NOMO-1 treated with DMSO at 0.1 percent for 48 hours (cell line): ENCODE results near the gene PSPH.
"Not testable (repeated sequence)": the region's sequence is repeated elsewhere in the genome, so short reads cannot be mapped to it uniquely, and the experiment has no call there.

ENCODE experiments used
- DNase-seq: peaks from one replicate; lab custom pipeline; 2025; ENCODE audit not compliant: unreplicated experiment; lab: John Stamatoyannopoulos, UW

PSPH gene

GRCh38 chr7:56051339-56052191 lies at the start of gene PSPH, which contains the start of gene CCT6A:
PSPH (minus strand) TSS chr7:56051444; CDS start chr7:56021212, 30,232 bp downstream.
CCT6A (plus strand) TSS chr7:56051765; CDS start chr7:56051849, 84 bp downstream.
- DNase-seq = peak; percentile 93

DNA sequence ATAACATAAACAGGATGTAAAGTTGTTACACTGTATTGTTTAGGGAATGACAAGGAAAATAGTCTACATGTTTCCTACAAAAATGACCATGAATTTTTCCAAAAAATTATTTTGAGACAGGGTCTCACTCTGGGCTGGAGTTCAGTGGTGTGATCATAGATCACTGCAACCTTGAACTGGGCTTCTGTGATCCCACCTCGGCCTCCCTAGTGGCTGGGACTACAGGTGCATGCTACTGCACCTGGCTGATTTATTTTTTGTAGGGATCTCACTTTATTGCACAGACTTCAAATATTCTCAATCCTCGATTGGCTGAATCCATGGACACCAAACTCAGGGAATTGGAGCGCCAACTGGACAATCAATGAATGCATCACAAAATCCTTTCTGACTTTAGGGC lies 48.4 kb upstream of the PSPH start:
- no peak for DNase-seq

GRCh38 chr7:56098187-56099008 lies 47.2 kb upstream of the PSPH start:
- DNase-seq = not testable (repeated sequence)

GRCh38 chr7:56097700-56098099 lies 46.5 kb upstream of the PSPH start:
- no peak for DNase-seq

- no peak for DNase-seq
These were observed 41.7 kb upstream of the PSPH start, which contains the start of gene PHKG1 for GRCh38 chr7:56092789-56093531. PHKG1 (minus strand) TSS chr7:56092952; CDS start chr7:56088941, 4,011 bp downstream.

GRCh38 chr7:56092388-56092787 lies 41.1 kb upstream of the PSPH start:
- DNase-seq = not testable (repeated sequence)

DNA sequence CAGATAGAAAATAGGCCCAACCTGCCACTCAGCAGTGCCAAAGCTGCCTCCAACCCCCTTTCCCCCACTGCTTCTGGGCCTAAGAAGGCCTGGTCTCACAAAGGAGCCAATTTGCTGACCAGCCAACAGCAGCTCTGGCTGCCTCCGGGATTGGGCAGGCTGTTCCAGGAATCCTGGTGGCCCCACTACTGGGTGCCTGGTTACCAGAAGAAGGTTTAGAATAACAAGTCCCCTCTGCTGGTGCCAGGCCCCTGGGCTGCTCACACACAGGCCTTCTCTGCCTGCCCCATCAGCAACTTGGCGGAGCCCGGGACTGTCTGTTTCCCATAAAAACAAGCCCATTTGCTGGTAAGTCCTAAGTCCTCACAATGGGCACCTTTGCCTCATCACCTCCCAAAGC lies 40.3 kb upstream of the PSPH start:
- DNase-seq = no peak

GRCh38 chr7:56087445-56087844 lies 36.2 kb upstream of the PSPH start:
- no peak for DNase-seq

DNA sequence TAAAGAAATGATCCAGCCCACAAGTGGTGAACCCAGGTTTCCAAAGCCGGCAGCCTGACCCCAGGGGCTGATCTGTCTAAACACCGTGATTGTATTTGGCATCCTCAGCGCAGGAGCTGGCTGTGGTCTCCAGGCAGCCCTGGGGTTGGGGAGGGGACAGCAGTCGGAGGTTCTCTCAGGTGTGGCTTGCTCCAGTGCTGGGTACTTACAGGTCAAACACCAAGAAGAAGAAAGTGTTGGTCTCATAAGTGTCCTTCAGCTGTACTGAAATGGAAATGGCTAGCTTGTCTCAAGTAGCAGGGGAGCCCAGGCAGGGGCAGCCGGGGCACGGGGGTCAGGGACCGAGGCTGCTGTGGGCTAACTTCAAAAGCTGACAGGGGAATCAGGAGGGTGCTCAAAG lies 35.5 kb upstream of the PSPH start:
- DNase-seq = no peak

DNA sequence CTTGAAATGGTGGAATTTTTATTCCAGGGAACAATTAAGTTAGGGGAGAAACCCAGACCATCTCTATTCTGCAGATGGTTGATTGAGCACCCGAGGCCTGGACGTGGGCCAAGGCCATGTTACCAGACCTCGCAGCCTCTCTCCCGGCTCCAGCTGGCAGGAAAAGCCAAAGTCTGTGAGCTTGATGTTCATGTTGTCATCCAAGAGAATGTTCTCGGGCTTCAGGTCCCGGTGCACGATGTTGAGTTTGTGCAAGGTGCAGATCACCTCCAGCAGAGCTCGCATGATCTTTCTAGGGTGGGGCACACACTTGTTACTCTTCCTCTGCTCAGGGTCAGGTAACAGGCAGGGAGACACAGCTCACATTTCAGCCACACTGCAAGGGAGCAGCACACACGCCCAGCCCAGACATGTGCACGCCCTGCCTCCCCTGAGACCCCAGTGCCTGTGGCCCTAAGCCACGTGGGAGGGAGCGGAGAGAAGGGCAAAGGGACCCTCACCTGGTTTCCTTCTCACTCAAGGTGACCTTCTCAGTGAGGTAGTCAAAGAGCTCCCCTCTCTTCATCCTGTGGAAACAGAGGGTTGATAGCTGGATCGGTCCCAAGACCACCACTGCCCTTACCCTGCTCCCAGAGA lies 32.0 kb upstream of the PSPH start:
- no peak for DNase-seq

DNA sequence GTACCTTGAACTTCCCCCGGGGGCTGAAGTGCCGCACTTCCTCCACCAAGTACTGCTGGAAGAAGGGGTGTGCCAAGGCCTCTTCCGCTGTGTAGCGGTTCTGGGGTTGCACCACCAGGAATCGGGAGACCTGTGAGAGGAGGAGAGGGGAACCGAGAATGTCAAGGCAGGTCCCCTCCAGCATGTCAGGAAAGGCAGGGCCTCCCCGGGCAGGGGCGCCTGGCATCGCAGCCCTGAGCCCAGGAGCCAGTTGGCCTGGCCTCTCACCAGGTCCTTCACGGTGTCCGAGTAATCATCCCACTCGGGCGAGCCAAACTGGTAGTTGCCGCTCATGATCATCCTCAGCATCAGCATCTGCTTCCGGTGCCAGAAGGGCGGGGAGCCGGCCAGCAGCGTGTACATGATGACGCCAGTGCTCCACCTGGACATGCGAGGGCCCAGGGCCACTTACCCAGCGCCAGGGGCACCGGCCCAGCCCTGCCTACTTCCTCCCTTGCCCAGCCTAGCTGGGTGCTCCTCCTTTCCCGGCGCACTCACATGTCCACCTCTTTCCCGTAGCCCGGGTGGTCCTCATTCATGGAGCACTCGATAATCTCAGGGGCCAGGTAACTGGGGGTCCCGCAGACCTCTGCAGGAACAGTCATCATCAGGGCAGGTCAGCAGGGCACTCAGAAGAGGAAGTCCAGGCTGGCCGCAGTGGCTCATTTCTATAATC lies 30.5 kb upstream of the PSPH start:
- DNase-seq = no peak

DNA sequence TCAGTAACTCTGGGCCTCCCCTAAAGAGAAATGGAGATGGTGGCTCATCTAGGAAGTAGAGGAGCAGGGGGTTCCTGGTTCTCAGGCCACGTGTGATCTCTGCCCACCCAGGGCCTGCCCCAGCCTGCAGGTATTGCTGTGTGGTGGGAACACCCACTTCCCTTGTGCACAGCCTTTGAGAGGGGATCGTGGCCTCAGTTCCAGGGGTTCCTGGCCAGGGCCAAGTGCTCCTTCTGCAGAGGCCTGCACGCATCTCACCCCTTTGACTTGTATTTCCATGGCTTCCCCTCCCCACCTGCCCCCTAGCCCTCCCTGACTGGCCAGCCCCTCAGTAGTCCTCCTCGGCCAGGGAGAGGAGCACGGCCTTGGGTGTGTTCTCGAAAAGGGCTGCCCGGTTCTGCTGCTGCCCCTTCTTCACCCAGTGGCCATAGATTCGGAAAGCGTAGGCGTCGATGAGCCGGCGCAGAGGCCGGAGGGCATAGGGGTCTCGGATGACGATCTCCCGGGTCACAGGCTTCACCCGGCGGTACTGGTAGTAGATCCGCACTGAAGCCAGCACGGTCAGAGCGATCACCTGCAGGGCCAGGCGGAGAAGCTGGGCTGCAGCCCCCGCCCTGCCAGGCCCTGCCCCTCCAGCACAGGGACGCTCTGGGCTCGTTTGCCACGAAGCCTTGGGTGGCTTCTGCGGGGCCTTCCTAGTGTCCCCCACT lies 29.6 kb upstream of the PSPH start:
- DNase-seq = not testable (repeated sequence)

DNA sequence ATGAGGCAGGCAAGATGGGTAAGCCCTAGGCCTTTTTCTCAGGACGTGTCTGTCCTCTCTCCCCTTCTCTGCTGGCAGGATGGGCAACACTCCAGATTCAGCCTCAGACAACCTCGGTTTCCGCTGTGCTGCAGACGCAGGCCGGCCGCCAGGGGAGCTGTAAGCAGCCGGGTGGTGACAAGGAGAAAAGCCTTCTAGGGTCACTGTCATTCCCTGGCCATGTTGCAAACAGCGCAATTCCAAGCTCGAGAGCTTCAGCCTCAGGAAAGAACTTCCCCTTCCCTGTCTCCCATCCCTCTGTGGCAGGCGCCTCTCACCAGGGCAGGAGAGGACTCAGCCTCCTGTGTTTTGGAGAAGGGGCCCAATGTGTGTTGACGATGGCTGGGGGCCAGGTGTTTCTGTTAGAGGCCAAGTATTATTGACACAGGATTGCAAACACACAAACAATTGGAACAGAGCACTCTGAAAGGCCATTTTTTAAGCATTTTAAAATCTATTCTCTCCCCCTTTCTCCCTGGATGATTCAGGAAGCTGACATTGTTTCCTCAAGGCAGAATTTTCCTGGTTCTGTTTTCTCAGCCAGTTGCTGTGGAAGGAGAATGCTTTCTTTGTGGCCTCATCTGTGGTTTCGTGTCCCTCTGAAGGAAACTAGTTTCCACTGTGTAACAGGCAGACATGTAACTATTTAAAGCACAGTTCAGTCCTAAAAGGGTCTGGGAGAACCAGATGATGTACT lies 28.4 kb upstream of the PSPH start:
- DNase-seq = no peak

- no peak for DNase-seq
These were observed 27.0 kb upstream of the PSPH start for GRCh38 chr7:56078196-56078595.

- no peak for DNase-seq
These were observed 26.4 kb upstream of the PSPH start for GRCh38 chr7:56077681-56078080.

- DNase-seq = peak; percentile 46
These were observed 23.1 kb upstream of the PSPH start for GRCh38 chr7:56074371-56074791.

DNA sequence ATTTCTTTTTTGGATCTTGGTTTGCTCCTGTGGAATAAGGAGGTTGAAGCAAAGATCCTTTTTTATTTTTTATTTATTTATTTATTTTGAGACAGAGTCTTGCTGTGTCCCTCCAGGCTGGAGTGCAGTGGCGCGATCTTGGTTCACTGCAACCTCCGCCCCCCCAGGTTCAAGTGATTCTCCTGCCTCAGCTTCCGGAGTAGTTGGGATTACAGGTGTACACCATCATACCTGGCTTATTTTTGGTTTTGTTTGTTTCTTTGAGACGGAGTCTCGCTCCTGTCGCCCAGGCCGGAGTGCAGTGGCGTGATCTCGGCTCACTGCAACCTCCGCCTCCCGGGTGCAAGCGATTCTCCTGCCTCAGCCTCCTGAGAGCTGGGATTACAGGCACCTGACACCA lies 15.1 kb upstream of the PSPH start:
- DNase-seq = not testable (repeated sequence)

- peak; percentile 83 for DNase-seq
These were observed 12.8 kb upstream of the PSPH start, which contains the start of gene SUMF2 for GRCh38 chr7:56063882-56064625. SUMF2 (plus strand) TSS chr7:56064286; CDS start chr7:56064312, 26 bp downstream.
